OCI-LY7 (cell line): ENCODE data around the gene TRAF3IP1. TPM values are rescaled to one million over a fixed set of nuclear protein-coding genes. Genes with fewer than 3 reads are reported as not detected.

Experiments
- BruUV-seq: library from RNA; stranded (reverse); fragments of 400-500 nt; replicated peaks from 2 replicates; lab custom pipeline; 2021; lab: Mats Ljungman, UMichigan
- CTCF ChIA-PET: fragments of 300-600 bp; sonication (Branson Sonifier 250); formaldehyde crosslinking; loops from one replicate; lab custom pipeline; 2022; ENCODE audit warnings: antibody characterized with exemption; ENCODE audit not compliant: unreplicated experiment; lab: Charles Lee
- POLR2A ChIA-PET: fragments of 300-600 bp; sonication (Branson Sonifier 250); formaldehyde crosslinking; loops from one replicate; lab custom pipeline; 2022; ENCODE audit warnings: antibody characterized with exemption; lab: Charles Lee
- DNase-seq: peaks from one replicate; pipeline ENCODE4 v3.0.0-alpha.2; 2015; ENCODE audit warnings: low spot score
- H2AFZ ChIP-seq: fragments of 200-600 bp; sonication (generic), shearing (Covaris generic); 2 replicates; pipeline ENCODE4 v1.6.1; 2014; ENCODE audit warnings: mild to moderate bottlenecking, antibody characterized with exemption, low read length, moderate library complexity
- H3K27ac ChIP-seq: fragments of 200-600 bp; sonication (generic); 2 replicates; pipeline ENCODE4 v1.5.1; 2014; ENCODE audit warnings: mixed run types, low read depth, mild to moderate bottlenecking, moderate library complexity, low read length, inconsistent platforms; ENCODE audit not compliant: poor library complexity, severe bottlenecking
- H3K36me3 ChIP-seq: fragments of 200-600 bp; sonication (generic); 2 replicates; pipeline ENCODE4 v1.6.1; 2014; ENCODE audit warnings: mild to moderate bottlenecking, antibody characterized with exemption, low read length, moderate library complexity, mixed read lengths; ENCODE audit not compliant: insufficient read depth
- H3K4me1 ChIP-seq: fragments of 200-600 bp; sonication (generic); 2 replicates; pipeline ENCODE4 v1.5.1; 2014; ENCODE audit warnings: mild to moderate bottlenecking, low read length; ENCODE audit not compliant: insufficient read depth, poor library complexity, severe bottlenecking
- H3K4me2 ChIP-seq: fragments of 200-600 bp; sonication (generic); 2 replicates; pipeline ENCODE4 v1.6.1; 2014; ENCODE audit warnings: mild to moderate bottlenecking, low read length
- H3K4me3 ChIP-seq: fragments of 200-600 bp; sonication (generic); 2 replicates; pipeline ENCODE4 v1.5.1; 2014; ENCODE audit warnings: mild to moderate bottlenecking, low read depth, low read length; ENCODE audit not compliant: poor library complexity, severe bottlenecking
- H3K79me2 ChIP-seq: fragments of 200-600 bp; sonication (generic); 2 replicates; pipeline ENCODE4 v1.6.1; 2016; ENCODE audit warnings: low read depth, mild to moderate bottlenecking, low read length, moderate library complexity, mixed read lengths; ENCODE audit not compliant: insufficient read depth
- H3K9me2 ChIP-seq: fragments of 200-600 bp; sonication (generic); 2 replicates; pipeline ENCODE4 v1.6.1; 2016; ENCODE audit warnings: mild to moderate bottlenecking, low read length, mixed read lengths; ENCODE audit not compliant: insufficient read depth
- H3K9me3 ChIP-seq: fragments of 200-600 bp; sonication (generic); 2 replicates; pipeline ENCODE4 v1.6.1; 2014; ENCODE audit warnings: mild to moderate bottlenecking, mixed run types, low read length, mixed read lengths
- H4K20me1 ChIP-seq: fragments of 200-600 bp; sonication (generic); 2 replicates; pipeline ENCODE4 v1.6.1; 2014; ENCODE audit warnings: mild to moderate bottlenecking, antibody characterized with exemption, low read length, moderate library complexity, mixed read lengths; ENCODE audit not compliant: insufficient read depth
- CTCF ChIP-seq: fragments of 200-600 bp; sonication (generic); conservative IDR thresholded peaks from 2 replicates; pipeline ENCODE4 v1.5.1; 2014; ENCODE audit warnings: mild to moderate bottlenecking, antibody characterized with exemption, low read length, moderate library complexity, mixed read lengths
- EZH2phosphoT487 ChIP-seq: fragments of 200-600 bp; sonication (generic); IDR thresholded peaks from 2 replicates; pipeline ENCODE4 v1.6.1; 2018; ENCODE audit warnings: low read depth, borderline replicate concordance, mild to moderate bottlenecking, mixed run types, antibody characterized with exemption, low read length, moderate library complexity, mixed read lengths
- intact Hi-C: fragments of 100-400 bp; cut with micrococcal nuclease; formaldehyde crosslinking; loops from one replicate; pipeline ENCODE4 v1.10.0; 2022; ENCODE audit not compliant: unreplicated experiment
- total RNA-seq, 2 experiments: library from RNA; depleted of rRNA in 1 of 2; stranded (reverse); fragments of >200 nt in 1 of 2; shearing (Covaris generic) in 1 of 2; gene quantifications; 2 replicates each; pipeline ENCODE4 v1.2.3, GENCODE V29; 2014 to 2022

Gene TRAF3IP1
- total RNA-seq, 2 experiments from 2014 or later: 8.2 to 13.8 TPM

- no peaks in the 10 kb centered on the region for H3K9me2 ChIP-seq
- H3K36me3 ChIP-seq: peaks cover under 1% of the 10 kb centered on the region; the same call in 1 of the 2 replicates
- H3K27ac ChIP-seq: no peak overlapping the region
- no peaks in the 10 kb centered on the region for H3K9me3 ChIP-seq
- H4K20me1 ChIP-seq: peaks cover 8% of the 10 kb centered on the region; the same call in 1 of the 2 replicates
- H3K4me1 ChIP-seq: peaks cover 24% of the 10 kb centered on the region
- H3K4me2 ChIP-seq: no peak overlapping the region
- ChIA-PET POLR2A (interaction anchor here (0.6 to 1.0 kb wide), 2 partner anchors 57 to 263 kb away, joined by 3 read pairs; no protein-coding TSS in a partner anchor), CTCF (no interaction called here)
- no peak overlapping the region for H3K4me3 ChIP-seq
- no peak for TF ChIP-seq CTCF
- TF ChIP-seq EZH2phosphoT487: no peak
- intact Hi-C loops: no loop called here
- DNase-seq: no peak
- BruUV-seq: no TSS peak
- H2AFZ ChIP-seq: no peak overlapping the region
- peaks cover 13% of the 10 kb centered on the region; the same call in 1 of the 2 replicates for H3K79me2 ChIP-seq
These were observed 28.6 kb upstream of the TRAF3IP1 start for GRCh38 chr2:238291550-238292281.

GRCh38 chr2:238294046-238294392, 26.3 kb upstream of the TRAF3IP1 start:
- TF ChIP-seq EZH2phosphoT487 (no peak), CTCF (no peak)
- H3K4me3 ChIP-seq: no peak overlapping the region
- CTCF ChIA-PET: interaction anchor here (1.4 kb wide), 1 partner anchor 10 kb away, joined by 3 read pairs; no protein-coding TSS in a partner anchor
- no peaks in the 10 kb centered on the region for H4K20me1 ChIP-seq
- no TSS peak for BruUV-seq
- intact Hi-C loops: no loop called here
- no peak for DNase-seq
- H3K79me2 ChIP-seq: no peaks in the 10 kb centered on the region
- H3K9me3 ChIP-seq: no peaks in the 10 kb centered on the region
- no peaks in the 10 kb centered on the region for H3K36me3 ChIP-seq
- H3K27ac ChIP-seq: no peak overlapping the region
- no peaks in the 10 kb centered on the region for H3K9me2 ChIP-seq
- no peak overlapping the region for H2AFZ ChIP-seq
- no peak overlapping the region for H3K4me2 ChIP-seq
- H3K4me1 ChIP-seq: peaks cover 15% of the 10 kb centered on the region
- POLR2A ChIA-PET: no interaction called here
